OCI-M2 (cell line): ENCODE data around the gene ADAMTS16.
"Not testable (repeated sequence)": the region's sequence is repeated elsewhere in the genome, so short reads cannot be mapped to it uniquely, and the experiment has no call there.

ENCODE experiments used
- DNase-seq: peaks from one replicate; lab custom pipeline; 2025; ENCODE audit not compliant: unreplicated experiment; lab: John Stamatoyannopoulos, UW

ADAMTS16 gene

GRCh38 chr5:5139777-5140478 lies at the start of gene ADAMTS16:
ADAMTS16 (plus strand) TSS chr5:5140330; CDS start chr5:5140468, 138 bp downstream.
- no peak for DNase-seq

GRCh38 chr5:5092149-5092548 lies 48.0 kb upstream of the ADAMTS16 start:
- no peak for DNase-seq

GRCh38 chr5:5100635-5101034 lies 39.5 kb upstream of the ADAMTS16 start:
- DNase-seq, result no peak

GRCh38 chr5:5101676-5102075 lies 38.5 kb upstream of the ADAMTS16 start:
- no peak for DNase-seq

- no peak for DNase-seq
Observed at GRCh38 chr5:5103245-5103644, 36.9 kb upstream of the ADAMTS16 start.

GRCh38 chr5:5104550-5104949 lies 35.6 kb upstream of the ADAMTS16 start:
- no peak for DNase-seq

- DNase-seq, result no peak
Observed at GRCh38 chr5:5105531-5105930, 34.6 kb upstream of the ADAMTS16 start.

GRCh38 chr5:5116956-5117355 lies 23.2 kb upstream of the ADAMTS16 start:
- no peak for DNase-seq

GRCh38 chr5:5122776-5123175 lies 17.4 kb upstream of the ADAMTS16 start:
- DNase-seq, result no peak

GRCh38 chr5:5124231-5124630 lies 15.9 kb upstream of the ADAMTS16 start:
- no peak for DNase-seq

- no peak for DNase-seq
Observed at GRCh38 chr5:5126444-5126843, 13.7 kb upstream of the ADAMTS16 start.

GRCh38 chr5:5128766-5129165 lies 11.4 kb upstream of the ADAMTS16 start:
- DNase-seq, result no peak

- DNase-seq, result no peak
Observed at GRCh38 chr5:5132234-5132633, 7.9 kb upstream of the ADAMTS16 start.

- DNase-seq, result no peak
Observed at GRCh38 chr5:5132693-5133295, 7.3 kb upstream of the ADAMTS16 start.

- no peak for DNase-seq
Observed at GRCh38 chr5:5134107-5134506, 6.0 kb upstream of the ADAMTS16 start.

GRCh38 chr5:5135957-5136676 lies 4.0 kb upstream of the ADAMTS16 start:
- no peak for DNase-seq

GRCh38 chr5:5137851-5138250 lies 2.3 kb upstream of the ADAMTS16 start:
- DNase-seq, result not testable (repeated sequence)

- DNase-seq, result no peak
Observed at GRCh38 chr5:5139336-5139776, 774 bp upstream of the ADAMTS16 start.

- DNase-seq, result no peak
Observed at GRCh38 chr5:5140479-5141338, 579 bp downstream of the ADAMTS16 start.

- DNase-seq, result no peak
Observed at GRCh38 chr5:5141339-5141599, 1.1 kb downstream of the ADAMTS16 start.
